ENCODE results near the gene ZNF273. TPM values are rescaled to one million over a fixed set of nuclear protein-coding genes. Genes with fewer than 3 reads are reported as not detected.

The ZNF273 gene
- 1 to 10 TPM; 2.8 to 4.3 TPM for total RNA-seq

GRCh38 chr7:64902806-64903721, at the start of gene ZNF273:
Gene ZNF273, plus strand, starts transcription at chr7:64903273. Its CDS starts 45 bp downstream, at chr7:64903318.

Other genes with a start within 250 kb of the ZNF273 start
- 1 to 10 TPM; 4.8 to 5.7 TPM for gene ZNF107, start 237.1 kb upstream of the ZNF273 start, total RNA-seq
- gene ZNF138, start 108.8 kb upstream of the ZNF273 start, total RNA-seq = 1 to 10 TPM; 5.0 to 5.5 TPM
- 1 to 10 TPM in 1 of 2 donors, under 1 TPM in 1; 1.00 to 3.1 TPM for gene ZNF117, start 87.8 kb downstream of the ZNF273 start, total RNA-seq
- 1 to 10 TPM; 3.3 to 4.5 TPM for gene ERV3-1, start 103.4 kb downstream of the ZNF273 start, total RNA-seq